Liver (tissue), 9 donors: ENCODE data around the gene OR11H6. TPM values are rescaled to one million over a fixed set of nuclear protein-coding genes. Genes with fewer than 3 reads are reported as not detected.

Experiments used
- DNase-seq: peaks from one replicate; pipeline ENCODE4 v3.0.0-alpha.2; 2017; ENCODE audit warnings: low spot score
- H3K27ac ChIP-seq, 2 donors: one replicate each; pipeline ENCODE4 v1.7.0; 2013; ENCODE audit warnings: inconsistent platforms in 2 of 2, low read length in 2 of 2, control low read depth in 1 of 2, low read depth in 1 of 2, mild to moderate bottlenecking in 1 of 2
- H3K27me3 ChIP-seq, 4 donors: one replicate each; pipeline versions ENCODE4 v1.6.1 to v1.7.0; 2013; ENCODE audit warnings: low read length in 3 of 4, inconsistent platforms in 1 of 4, mild to moderate bottlenecking in 1 of 4, moderate library complexity in 1 of 4; ENCODE audit not compliant: control insufficient read depth in 4 of 4, insufficient read depth in 4 of 4
- H3K36me3 ChIP-seq, 4 donors: one replicate each; pipeline versions ENCODE4 v1.6.1 to v1.7.0; 2013; ENCODE audit warnings: low read length in 3 of 4, mild to moderate bottlenecking in 3 of 4, low read depth in 1 of 4, moderate library complexity in 1 of 4; ENCODE audit not compliant: control insufficient read depth in 4 of 4, insufficient read depth in 3 of 4
- H3K4me1 ChIP-seq, 4 donors: one replicate each; pipeline versions ENCODE4 v1.6.1 to v1.7.0; 2013; ENCODE audit warnings: low read length in 3 of 4, mild to moderate bottlenecking in 3 of 4, moderate library complexity in 1 of 4; ENCODE audit not compliant: control insufficient read depth in 4 of 4, insufficient read depth in 4 of 4
- H3K4me3 ChIP-seq, 3 donors: one replicate each; pipeline versions ENCODE4 v1.6.1 to v1.7.0; 2013; ENCODE audit warnings: low read length in 3 of 3, control low read depth in 1 of 3, low read depth in 1 of 3, mild to moderate bottlenecking in 1 of 3
- H3K9ac ChIP-seq, 2 donors: one replicate each; pipeline ENCODE4 v1.7.0; 2013; ENCODE audit warnings: low read length in 2 of 2, mild to moderate bottlenecking in 2 of 2, moderate library complexity in 2 of 2, control low read depth in 1 of 2, low read depth in 1 of 2
- H3K9me3 ChIP-seq, 4 donors: one replicate each; pipeline versions ENCODE4 v1.6.1 to v1.7.0; 2013; ENCODE audit warnings: low read length in 3 of 4; ENCODE audit not compliant: control insufficient read depth in 4 of 4
- EGR1 ChIP-seq, 2 donors: IDR thresholded peaks; 2 replicates each; pipeline ENCODE4 v1.6.1; 2016 to 2018; ENCODE audit warnings: antibody characterized with exemption in 2 of 2, low read depth in 2 of 2
- FOXA1 ChIP-seq: IDR thresholded peaks from 2 replicates; pipeline ENCODE4 v1.6.1; 2016; ENCODE audit warnings: antibody characterized with exemption
- FOXA2 ChIP-seq: IDR thresholded peaks from 2 replicates; pipeline ENCODE4 v1.6.1; 2016; ENCODE audit warnings: antibody characterized with exemption
- GABPA ChIP-seq, 2 donors: IDR thresholded peaks in 1 of 2; conservative IDR thresholded peaks in 1 of 2; 2 replicates each; pipeline ENCODE4 v1.6.1; 2016; ENCODE audit warnings: antibody characterized with exemption in 2 of 2, mild to moderate bottlenecking in 1 of 2, moderate library complexity in 1 of 2
- HNF4A ChIP-seq, 2 donors: conservative IDR thresholded peaks; 2 replicates each; pipeline ENCODE4 v1.6.1; 2016; ENCODE audit warnings: antibody characterized with exemption in 2 of 2, mild to moderate bottlenecking in 2 of 2
- HNF4G ChIP-seq: IDR thresholded peaks from 2 replicates; pipeline ENCODE4 v1.6.1; 2016; ENCODE audit warnings: antibody characterized with exemption
- JUND ChIP-seq, 2 donors: IDR thresholded peaks; 2 replicates each; pipeline ENCODE4 v1.6.1; 2016; ENCODE audit warnings: antibody characterized with exemption in 2 of 2
- NR2F2 ChIP-seq: IDR thresholded peaks from 2 replicates; pipeline ENCODE4 v1.6.1; 2016; ENCODE audit warnings: antibody characterized with exemption
- RAD21 ChIP-seq, 2 donors: IDR thresholded peaks; 2 replicates each; pipeline ENCODE4 v1.6.1; 2016; ENCODE audit warnings: antibody characterized with exemption in 2 of 2, mild to moderate bottlenecking in 2 of 2
- RXRA ChIP-seq, 2 donors: IDR thresholded peaks; 2 replicates each; pipeline ENCODE4 v1.6.1; 2017 to 2018; ENCODE audit warnings: antibody characterized with exemption in 2 of 2, mild to moderate bottlenecking in 1 of 2
- SP1 ChIP-seq: IDR thresholded peaks from 2 replicates; pipeline ENCODE4 v1.6.1; 2018; ENCODE audit warnings: antibody characterized with exemption, mild to moderate bottlenecking
- TAF1 ChIP-seq: conservative IDR thresholded peaks from 2 replicates; pipeline ENCODE4 v1.6.1; 2016; ENCODE audit warnings: antibody characterized with exemption, mild to moderate bottlenecking
- YY1 ChIP-seq: IDR thresholded peaks from 2 replicates; pipeline ENCODE4 v1.6.1; 2016; ENCODE audit warnings: antibody characterized with exemption, mild to moderate bottlenecking
- WGBS: extraction: QIAGEN DNeasy Blood & Tissue Kit; methylation state at CpG from one replicate; pipeline ENCODE4 v1.1.7; 2013; 5-methylcytosine and 5-hydroxymethylcytosine counted together
- polyA plus RNA-seq, 2 donors: library from polyadenylated mRNA; stranded (reverse) in 1 of 2; unstranded in 1 of 2; fragments of 200-250 nt in 1 of 2; fragments of >200 nt in 1 of 2; fragmentation: Nextera tagmentation in 1 of 2; extraction: Ambion mirVana in 1 of 2; gene quantifications; one replicate each; pipeline versions ENCODE4 v1.2.1 to v1.2.3, GENCODE V29; 2013 to 2015
- total RNA-seq, 2 donors: library from RNA; depleted of rRNA; stranded (reverse); fragments of >200 nt; gene quantifications; one replicate each; pipeline ENCODE4 v1.2.3, GENCODE V29; 2014
- TF ChIP-seq, protein P1 (sequence below): IDR thresholded peaks from 2 replicates; pipeline ENCODE4 v1.6.1; 2016; ENCODE audit warnings: antibody characterized with exemption
- TF ChIP-seq, protein P2 (sequence below): IDR thresholded peaks from 2 replicates; pipeline ENCODE4 v1.6.1; 2016; ENCODE audit warnings: antibody characterized with exemption
- TF ChIP-seq, protein P3 (sequence below): IDR thresholded peaks from 2 replicates; pipeline ENCODE4 v1.6.1; 2016; ENCODE audit warnings: antibody characterized with exemption, mild to moderate bottlenecking
- TF ChIP-seq, protein P4 (sequence below): IDR thresholded peaks from 2 replicates; pipeline ENCODE4 v1.6.1; 2016; ENCODE audit warnings: antibody characterized with exemption
- donor health status: healthy.
- donor health status: healthy.
- donor health status: healthy.
- donor health status: healthy.
- donor health status: healthy.

Gene OR11H6
- total and polyA plus RNA-seq, 4 donors: not detected

DNA sequence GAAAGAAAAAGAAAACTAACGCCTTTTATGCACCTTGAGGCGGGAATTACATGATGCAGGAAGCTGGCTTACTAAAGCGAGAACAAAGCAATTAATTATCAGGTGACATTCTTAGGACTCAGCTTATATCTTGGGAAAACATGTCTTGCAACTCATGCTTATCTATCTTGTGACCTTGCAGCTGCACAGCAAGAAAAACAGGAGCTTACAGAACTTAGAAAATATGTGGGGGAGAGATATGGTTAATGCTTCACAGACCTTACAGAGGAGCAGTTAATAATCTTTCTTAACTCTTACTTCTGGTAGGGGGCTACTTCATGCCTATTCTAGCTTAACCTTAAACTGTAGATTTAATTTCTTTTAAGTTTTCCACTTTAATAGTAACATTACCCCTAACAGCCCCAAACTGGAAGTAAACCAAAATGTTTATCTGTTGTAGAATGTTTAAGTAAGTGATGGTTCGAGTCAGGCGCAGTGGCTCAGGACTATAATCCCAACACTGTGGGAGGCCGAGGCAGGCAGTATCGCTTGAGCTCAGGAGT lies 46.0 kb upstream of the OR11H6 start:
- WGBS: 82% methylated on average over 7 of the region's 7 CpGs
- no peaks in the 10 kb centered on the region for H3K9me3 ChIP-seq
- no peak overlapping the region for H3K9ac ChIP-seq
- no peaks in the 10 kb centered on the region for H3K4me1 ChIP-seq
- H3K4me3 ChIP-seq: no peak overlapping the region
- no peak overlapping the region for H3K27ac ChIP-seq
- no peaks in the 10 kb centered on the region for H3K36me3 ChIP-seq
- TF ChIP-seq TAF1: no peak
- no peak for TF ChIP-seq HNF4A (conservative IDR thresholded peaks at IDR 0.05)
- TF ChIP-seq, protein P1, sequence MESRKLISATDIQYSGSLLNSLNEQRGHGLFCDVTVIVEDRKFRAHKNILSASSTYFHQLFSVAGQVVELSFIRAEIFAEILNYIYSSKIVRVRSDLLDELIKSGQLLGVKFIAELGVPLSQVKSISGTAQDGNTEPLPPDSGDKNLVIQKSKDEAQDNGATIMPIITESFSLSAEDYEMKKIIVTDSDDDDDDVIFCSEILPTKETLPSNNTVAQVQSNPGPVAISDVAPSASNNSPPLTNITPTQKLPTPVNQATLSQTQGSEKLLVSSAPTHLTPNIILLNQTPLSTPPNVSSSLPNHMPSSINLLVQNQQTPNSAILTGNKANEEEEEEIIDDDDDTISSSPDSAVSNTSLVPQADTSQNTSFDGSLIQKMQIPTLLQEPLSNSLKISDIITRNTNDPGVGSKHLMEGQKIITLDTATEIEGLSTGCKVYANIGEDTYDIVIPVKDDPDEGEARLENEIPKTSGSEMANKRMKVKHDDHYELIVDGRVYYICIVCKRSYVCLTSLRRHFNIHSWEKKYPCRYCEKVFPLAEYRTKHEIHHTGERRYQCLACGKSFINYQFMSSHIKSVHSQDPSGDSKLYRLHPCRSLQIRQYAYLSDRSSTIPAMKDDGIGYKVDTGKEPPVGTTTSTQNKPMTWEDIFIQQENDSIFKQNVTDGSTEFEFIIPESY: no peak
- TF ChIP-seq, protein P2, sequence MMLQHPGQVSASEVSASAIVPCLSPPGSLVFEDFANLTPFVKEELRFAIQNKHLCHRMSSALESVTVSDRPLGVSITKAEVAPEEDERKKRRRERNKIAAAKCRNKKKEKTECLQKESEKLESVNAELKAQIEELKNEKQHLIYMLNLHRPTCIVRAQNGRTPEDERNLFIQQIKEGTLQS: no peak
- no peak for TF ChIP-seq FOXA1
- no peak for DNase-seq
- no peaks in the 10 kb centered on the region for H3K27me3 ChIP-seq

DNA sequence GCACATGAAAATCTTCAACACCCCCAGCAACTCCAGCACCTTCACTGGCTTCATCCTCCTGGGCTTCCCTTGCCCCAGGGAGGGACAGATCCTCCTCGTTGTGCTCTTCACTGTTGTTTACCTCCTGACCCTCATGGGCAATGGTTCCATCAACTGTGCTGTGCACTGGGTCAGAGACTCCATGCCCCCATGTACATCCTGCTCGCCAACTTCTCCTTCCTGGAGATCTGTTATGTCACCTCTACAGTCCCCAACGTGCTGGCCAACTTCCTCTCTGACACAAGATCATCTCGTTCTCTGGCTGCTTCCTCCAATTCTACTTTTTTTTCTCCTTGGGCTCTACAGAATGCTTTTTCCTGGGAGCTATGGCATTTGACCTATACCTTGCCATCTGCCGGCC lies 44.3 kb upstream of the OR11H6 start:
- no peak overlapping the region for H3K4me3 ChIP-seq
- H3K9me3 ChIP-seq: no peaks in the 10 kb centered on the region
- no peak overlapping the region for H3K27ac ChIP-seq
- WGBS: 45% methylated on average over 5 of the region's 5 CpGs
- TF ChIP-seq GABPA (IDR thresholded peaks at IDR 0.05 in 1 of 2, conservative IDR thresholded peaks at IDR 0.05 in 1 of 2): no peak
- TF ChIP-seq, protein P1: no peak
- TF ChIP-seq JUND (IDR thresholded peaks at IDR 0.05): no peak
- no peak for TF ChIP-seq NR2F2
- TF ChIP-seq, protein P2: no peak
- TF ChIP-seq YY1: no peak
- no peak for TF ChIP-seq HNF4A (conservative IDR thresholded peaks at IDR 0.05)
- no peak for TF ChIP-seq SP1
- TF ChIP-seq RAD21 (IDR thresholded peaks at IDR 0.05): no peak
- TF ChIP-seq EGR1 (IDR thresholded peaks at IDR 0.05; ENCODE audit: low read depth in 2 of 2): no peak
- TF ChIP-seq HNF4G: no peak
- no peak for TF ChIP-seq RXRA (IDR thresholded peaks at IDR 0.05)
- TF ChIP-seq, protein P3, sequence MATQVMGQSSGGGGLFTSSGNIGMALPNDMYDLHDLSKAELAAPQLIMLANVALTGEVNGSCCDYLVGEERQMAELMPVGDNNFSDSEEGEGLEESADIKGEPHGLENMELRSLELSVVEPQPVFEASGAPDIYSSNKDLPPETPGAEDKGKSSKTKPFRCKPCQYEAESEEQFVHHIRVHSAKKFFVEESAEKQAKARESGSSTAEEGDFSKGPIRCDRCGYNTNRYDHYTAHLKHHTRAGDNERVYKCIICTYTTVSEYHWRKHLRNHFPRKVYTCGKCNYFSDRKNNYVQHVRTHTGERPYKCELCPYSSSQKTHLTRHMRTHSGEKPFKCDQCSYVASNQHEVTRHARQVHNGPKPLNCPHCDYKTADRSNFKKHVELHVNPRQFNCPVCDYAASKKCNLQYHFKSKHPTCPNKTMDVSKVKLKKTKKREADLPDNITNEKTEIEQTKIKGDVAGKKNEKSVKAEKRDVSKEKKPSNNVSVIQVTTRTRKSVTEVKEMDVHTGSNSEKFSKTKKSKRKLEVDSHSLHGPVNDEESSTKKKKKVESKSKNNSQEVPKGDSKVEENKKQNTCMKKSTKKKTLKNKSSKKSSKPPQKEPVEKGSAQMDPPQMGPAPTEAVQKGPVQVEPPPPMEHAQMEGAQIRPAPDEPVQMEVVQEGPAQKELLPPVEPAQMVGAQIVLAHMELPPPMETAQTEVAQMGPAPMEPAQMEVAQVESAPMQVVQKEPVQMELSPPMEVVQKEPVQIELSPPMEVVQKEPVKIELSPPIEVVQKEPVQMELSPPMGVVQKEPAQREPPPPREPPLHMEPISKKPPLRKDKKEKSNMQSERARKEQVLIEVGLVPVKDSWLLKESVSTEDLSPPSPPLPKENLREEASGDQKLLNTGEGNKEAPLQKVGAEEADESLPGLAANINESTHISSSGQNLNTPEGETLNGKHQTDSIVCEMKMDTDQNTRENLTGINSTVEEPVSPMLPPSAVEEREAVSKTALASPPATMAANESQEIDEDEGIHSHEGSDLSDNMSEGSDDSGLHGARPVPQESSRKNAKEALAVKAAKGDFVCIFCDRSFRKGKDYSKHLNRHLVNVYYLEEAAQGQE: no peak
- TF ChIP-seq, protein P4, sequence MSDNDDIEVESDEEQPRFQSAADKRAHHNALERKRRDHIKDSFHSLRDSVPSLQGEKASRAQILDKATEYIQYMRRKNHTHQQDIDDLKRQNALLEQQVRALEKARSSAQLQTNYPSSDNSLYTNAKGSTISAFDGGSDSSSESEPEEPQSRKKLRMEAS: no peak
- no peak for TF ChIP-seq FOXA2
- no peak for TF ChIP-seq FOXA1
- no peak for DNase-seq
- no peaks in the 10 kb centered on the region for H3K36me3 ChIP-seq
- no peak overlapping the region for H3K9ac ChIP-seq
- H3K4me1 ChIP-seq: no peaks in the 10 kb centered on the region
- no peaks in the 10 kb centered on the region for H3K27me3 ChIP-seq
